ENCODE measurements around the gene ENPP6. TPM values are rescaled to one million over a fixed set of nuclear protein-coding genes. Genes with fewer than 3 reads are reported as not detected.

The ENPP6 gene
- total RNA-seq, 4 donors from 2014 or later: 0.57 TPM; not detected in 3

GRCh38 chr4:184074677-184075388 lies 142.8 kb downstream of the ENPP6 start:
- no peaks in the 10 kb centered on the region for H3K36me3 ChIP-seq
- peaks cover 0 to 19% (median 0%) of the 10 kb centered on the region in 3 donors for H3K9me3 ChIP-seq
- no peaks in the 10 kb centered on the region for H3K27me3 ChIP-seq
- no peak overlapping the region for H3K27ac ChIP-seq
- no peak for DNase-seq
- H3K4me1 ChIP-seq: no peaks in the 10 kb centered on the region
- no peak overlapping the region for H3K4me3 ChIP-seq
- intact Hi-C loops (cut with DNase I): no loop called here
- 38 to 59% methylated on average over 5 of the region's 5 CpGs for WGBS, 2 donors
- TF ChIP-seq CTCF (IDR thresholded peaks at IDR 0.05) (no peak), POLR2A (IDR thresholded peaks at IDR 0.05) (no peak)

- Histone ChIP-seq H3K27me3 (no peaks in the 10 kb centered on the region), H3K9me3 (peaks cover 0 to 19% (median 0%) of the 10 kb centered on the region in 3 donors), H3K36me3 (no peaks in the 10 kb centered on the region), H3K4me3 (no peak overlapping the region), H3K27ac (no peak overlapping the region), H3K4me1 (no peaks in the 10 kb centered on the region)
- 74 to 75% methylated on average over 8 to 9 of the region's 9 CpGs for WGBS, 2 donors
- no peak for DNase-seq
- intact Hi-C loops (cut with DNase I): no loop called here
- TF ChIP-seq POLR2A (IDR thresholded peaks at IDR 0.05) (no peak), CTCF (IDR thresholded peaks at IDR 0.05) (no peak)
These were observed 149.6 kb downstream of the ENPP6 start for GRCh38 chr4:184067931-184068554.

GRCh38 chr4:184066584-184067300 lies 150.9 kb downstream of the ENPP6 start:
- Histone ChIP-seq H3K27me3 (no peaks in the 10 kb centered on the region), H3K4me3 (no peak overlapping the region), H3K4me1 (no peaks in the 10 kb centered on the region), H3K36me3 (no peaks in the 10 kb centered on the region), H3K9me3 (peaks cover 0 to 11% (median 0%) of the 10 kb centered on the region in 3 donors), H3K27ac (no peak overlapping the region)
- DNase-seq: no peak
- intact Hi-C loops (cut with DNase I): no loop called here
- WGBS, 2 donors: 49 to 65% methylated on average over 9 of the region's 9 CpGs
- TF ChIP-seq POLR2A (IDR thresholded peaks at IDR 0.05) (no peak), CTCF (IDR thresholded peaks at IDR 0.05) (no peak)

GRCh38 chr4:184064877-184065276 lies 152.8 kb downstream of the ENPP6 start:
- 71 to 74% methylated on average over 5 of the region's 5 CpGs for WGBS, 2 donors
- H3K4me1 ChIP-seq: no peaks in the 10 kb centered on the region
- intact Hi-C loops (cut with DNase I): no loop called here
- H3K27me3 ChIP-seq: no peaks in the 10 kb centered on the region
- TF ChIP-seq POLR2A (IDR thresholded peaks at IDR 0.05) (no peak), CTCF (IDR thresholded peaks at IDR 0.05) (no peak)
- no peaks in the 10 kb centered on the region for H3K9me3 ChIP-seq
- no peak for DNase-seq
- H3K27ac ChIP-seq: no peak overlapping the region
- H3K4me3 ChIP-seq: no peak overlapping the region
- H3K36me3 ChIP-seq: no peaks in the 10 kb centered on the region

- no peak for DNase-seq
- WGBS, 2 donors: 81 to 85% methylated on average over 7 of the region's 7 CpGs
- Histone ChIP-seq H3K9me3 (no peaks in the 10 kb centered on the region), H3K27ac (no peak overlapping the region), H3K36me3 (no peaks in the 10 kb centered on the region), H3K4me3 (no peak overlapping the region), H3K27me3 (no peaks in the 10 kb centered on the region), H3K4me1 (no peaks in the 10 kb centered on the region)
- intact Hi-C loops (cut with DNase I): no loop called here
- TF ChIP-seq CTCF (IDR thresholded peaks at IDR 0.05) (no peak), POLR2A (IDR thresholded peaks at IDR 0.05) (no peak)
These were observed 154.9 kb downstream of the ENPP6 start for GRCh38 chr4:184062769-184063168.
